ENCODE data around the gene ETV6. TPM values are rescaled to one million over a fixed set of nuclear protein-coding genes. Genes with fewer than 3 reads are reported as not detected.
A peak's percentile ranks its signal among the peaks of the same experiment; 100 is the strongest.

ETV6 gene
- total RNA-seq, 2 experiments from 2014 or later, result 17.1 to 19.3 TPM

GRCh38 chr12:11738450-11738849 lies 89.0 kb downstream of the ETV6 start:
- CTCF ChIA-PET (ENCODE audit: unreplicated experiment), result no interaction called here

GRCh38 chr12:11739980-11740577 lies 90.6 kb downstream of the ETV6 start:
- CTCF ChIA-PET (ENCODE audit: unreplicated experiment), result no interaction called here
- DNase-seq (ENCODE audit: low spot score), result no peak
- no peak overlapping the region for H2AFZ ChIP-seq (ENCODE audit: low read length)
- H3K27ac ChIP-seq (ENCODE audit: low read depth, low read length, poor library complexity, severe bottlenecking), result no peak overlapping the region
- H3K4me1 ChIP-seq (ENCODE audit: insufficient read depth, low read length, poor library complexity, severe bottlenecking), result peaks cover 85% of the 10 kb centered on the region
- BruUV-seq (replicated peaks), result no TSS peak
- no peaks in the 10 kb centered on the region for H4K20me1 ChIP-seq (ENCODE audit: insufficient read depth, low read length)
- POLR2A ChIA-PET, result interaction anchor here (0.6 to 7.6 kb wide), 6 partner anchors 8 to 131 kb away, joined by 3 to 53 read pairs (median 4); no protein-coding TSS in a partner anchor
- intact Hi-C loops (cut with micrococcal nuclease; ENCODE audit: unreplicated experiment), result no loop called here
- H3K79me2 ChIP-seq (ENCODE audit: insufficient read depth, low read depth, low read length), result peaks cover 11% of the 10 kb centered on the region; the same call in 1 of the 2 replicates
- H3K4me2 ChIP-seq (ENCODE audit: low read length), result peak overlapping the region; percentile 38
- no peaks in the 10 kb centered on the region for H3K9me3 ChIP-seq (ENCODE audit: low read length)
- TF ChIP-seq EZH2phosphoT487 (IDR thresholded peaks at IDR 0.05; ENCODE audit: borderline replicate concordance, low read depth, low read length), result no peak
- no peak for TF ChIP-seq CTCF (conservative IDR thresholded peaks at IDR 0.05; ENCODE audit: low read length)
- H3K9me2 ChIP-seq (ENCODE audit: insufficient read depth, low read length), result no peaks in the 10 kb centered on the region
- H3K4me3 ChIP-seq (ENCODE audit: low read depth, low read length, poor library complexity, severe bottlenecking), result no peak overlapping the region
- no peaks in the 10 kb centered on the region for H3K36me3 ChIP-seq (ENCODE audit: insufficient read depth, low read length)

More at GRCh38 chr12:11738450-11738849, 89.0 kb downstream of the ETV6 start:
- H3K9me2 ChIP-seq (ENCODE audit: insufficient read depth, low read length), result no peaks in the 10 kb centered on the region
- H3K9me3 ChIP-seq (ENCODE audit: low read length), result no peaks in the 10 kb centered on the region
- peaks cover 4% of the 10 kb centered on the region; the same call in 1 of the 2 replicates for H3K79me2 ChIP-seq (ENCODE audit: insufficient read depth, low read depth, low read length)
- H4K20me1 ChIP-seq (ENCODE audit: insufficient read depth, low read length), result no peaks in the 10 kb centered on the region
- no peak for TF ChIP-seq EZH2phosphoT487 (IDR thresholded peaks at IDR 0.05; ENCODE audit: borderline replicate concordance, low read depth, low read length)
- TF ChIP-seq CTCF (conservative IDR thresholded peaks at IDR 0.05; ENCODE audit: low read length), result no peak
- no TSS peak for BruUV-seq (replicated peaks)
- DNase-seq (ENCODE audit: low spot score), result no peak
- H2AFZ ChIP-seq (ENCODE audit: low read length), result no peak overlapping the region
- H3K4me1 ChIP-seq (ENCODE audit: insufficient read depth, low read length, poor library complexity, severe bottlenecking), result peaks cover 85% of the 10 kb centered on the region
- intact Hi-C loops (cut with micrococcal nuclease; ENCODE audit: unreplicated experiment), result no loop called here
- no peaks in the 10 kb centered on the region; the same call in 1 of the 2 replicates for H3K36me3 ChIP-seq (ENCODE audit: insufficient read depth, low read length)
- H3K27ac ChIP-seq (ENCODE audit: low read depth, low read length, poor library complexity, severe bottlenecking), result no peak overlapping the region
- POLR2A ChIA-PET, result interaction anchor here (1.9 to 7.6 kb wide), 2 partner anchors 8 to 15 kb away, joined by 7 to 53 read pairs; no protein-coding TSS in a partner anchor
- H3K4me2 ChIP-seq (ENCODE audit: low read length), result no peak overlapping the region
- H3K4me3 ChIP-seq (ENCODE audit: low read depth, low read length, poor library complexity, severe bottlenecking), result no peak overlapping the region
